HCT116 (cell line): Measurements from ENCODE around the gene HEG1. TPM values are rescaled to one million over a fixed set of nuclear protein-coding genes. Genes with fewer than 3 reads are reported as not detected.

ENCODE experiments used
- ATAC-seq: fragments of 200-7000 bp; cut with Tn5 transposase; 2 replicates; pipeline ENCODE4 v1.9.1; 2020; ENCODE audit warnings: mild to moderate bottlenecking, moderate library complexity
- BruUV-seq: library from RNA; stranded (reverse); fragments of 400-500 nt; replicated peaks from 2 replicates; lab custom pipeline; 2021; lab: Mats Ljungman, UMichigan
- CTCF ChIA-PET: fragments of 300-600 bp; sonication (Branson Sonifier 250); formaldehyde crosslinking; loops from one replicate; lab custom pipeline; 2021; ENCODE audit warnings: antibody characterized with exemption; lab: Charles Lee
- POLR2A ChIA-PET: fragments of 300-600, 350-600 bp; sonication (Branson Sonifier 250); formaldehyde crosslinking; loops from one replicate; lab custom pipeline; 2021; ENCODE audit warnings: antibody characterized with exemption; lab: Charles Lee
- RAD21 ChIA-PET, 2 experiments: fragments of 300-600 bp; sonication (Branson Sonifier 250); formaldehyde crosslinking; loops; one replicate each; lab custom pipeline; 2023; ENCODE audit warnings: low total read pairs in 2 of 2; ENCODE audit not compliant: uncharacterized antibody in 2 of 2, unreplicated experiment in 2 of 2, low non-redundant PET in 1 of 2; lab: Charles Lee
- DNase-seq: peaks from one replicate; pipeline ENCODE4 v3.0.0-alpha.2; 2010; ENCODE audit warnings: low read depth, low spot score
- H2AFZ ChIP-seq: fragments of 200-600 bp; shearing (Covaris generic), sonication (generic); 2 replicates; pipeline ENCODE4 v1.6.1; 2017; ENCODE audit warnings: low read depth, mixed run types, mixed read lengths, antibody characterized with exemption, low read length; ENCODE audit not compliant: poor library complexity, severe bottlenecking
- H3K27ac ChIP-seq: 2 replicates; pipeline ENCODE4 v1.5.1; 2012; ENCODE audit warnings: low read depth, low read length
- H3K27me3 ChIP-seq: fragments of 200-600 bp; sonication (generic); 2 replicates; pipeline ENCODE4 v1.6.1; 2016; ENCODE audit warnings: mixed run types, low read length, mixed read lengths; ENCODE audit not compliant: insufficient read depth
- H3K36me3 ChIP-seq, 2 experiments: fragments of 200-500 bp in 1 of 2; fragments of 200-600 bp in 1 of 2; sonication (Bioruptor generic) in 1 of 2; sonication (generic) in 1 of 2; 2 replicates each; pipeline versions ENCODE4 v1.5.1 to v1.6.1; 2014 to 2016; ENCODE audit warnings: low read length in 2 of 2, inconsistent platforms in 1 of 2, mixed read lengths in 1 of 2, mixed run types in 1 of 2; ENCODE audit not compliant: insufficient read depth in 2 of 2, control insufficient read depth in 1 of 2
- H3K4me1 ChIP-seq, 2 experiments: fragments of 200-600 bp in 1 of 2; sonication (generic) in 1 of 2; 2 replicates each; pipeline versions ENCODE4 v1.5.1 to v1.6.1; 2012 to 2017; ENCODE audit warnings: low read length in 2 of 2, inconsistent platforms in 1 of 2, mild to moderate bottlenecking in 1 of 2, mixed read lengths in 1 of 2, mixed run types in 1 of 2, moderate library complexity in 1 of 2; ENCODE audit not compliant: insufficient read depth in 2 of 2, control insufficient read depth in 1 of 2
- H3K4me2 ChIP-seq: fragments of 200-600 bp; sonication (generic); 2 replicates; pipeline ENCODE4 v1.6.1; 2017; ENCODE audit warnings: mixed run types, low read length, mixed read lengths
- H3K4me3 ChIP-seq, 2 experiments: fragments of 200-600 bp in 1 of 2; sonication (generic) in 1 of 2; replicated peaks in 1 of 2; 2 replicates each; pipeline ENCODE4 v1.5.1; 2011 to 2016; ENCODE audit warnings: low read length in 2 of 2, control low read depth in 1 of 2, low read depth in 1 of 2, mild to moderate bottlenecking in 1 of 2, mixed read lengths in 1 of 2, mixed run types in 1 of 2
- H3K79me2 ChIP-seq: fragments of 200-600 bp; sonication (generic); 2 replicates; pipeline ENCODE4 v1.6.1; 2017; ENCODE audit warnings: mild to moderate bottlenecking, mixed run types, low read length, moderate library complexity, mixed read lengths; ENCODE audit not compliant: insufficient read depth
- H3K9ac ChIP-seq: fragments of 200-600 bp; sonication (generic); 2 replicates; pipeline ENCODE4 v1.6.1; 2016; ENCODE audit warnings: low read length, mixed read lengths
- H3K9me2 ChIP-seq: fragments of 200-600 bp; sonication (generic), shearing (Covaris generic); 2 replicates; pipeline ENCODE4 v1.6.1; 2017; ENCODE audit warnings: mixed run types, mild to moderate bottlenecking, moderate library complexity; ENCODE audit not compliant: insufficient read depth
- H3K9me3 ChIP-seq, 2 experiments: fragments of 200-500 bp in 1 of 2; fragments of 200-600 bp in 1 of 2; sonication (Bioruptor generic) in 1 of 2; sonication (generic) in 1 of 2; 2 replicates each; pipeline ENCODE4 v1.6.1; 2014 to 2017; ENCODE audit warnings: low read length in 2 of 2, mixed read lengths in 2 of 2, inconsistent platforms in 1 of 2, low read depth in 1 of 2, mild to moderate bottlenecking in 1 of 2, mixed run types in 1 of 2, moderate library complexity in 1 of 2; ENCODE audit not compliant: control insufficient read depth in 1 of 2, insufficient read depth in 1 of 2
- H4K20me1 ChIP-seq: fragments of 200-600 bp; sonication (generic), shearing (Covaris generic); 2 replicates; pipeline ENCODE4 v1.6.1; 2017; ENCODE audit warnings: mixed run types, mild to moderate bottlenecking, moderate library complexity; ENCODE audit not compliant: insufficient read depth
- CBX3 ChIP-seq: IDR thresholded peaks from 2 replicates; pipeline ENCODE4 v1.6.1; 2012; ENCODE audit warnings: low read depth
- EGR1 ChIP-seq: IDR thresholded peaks from 2 replicates; pipeline ENCODE4 v1.6.1; 2012; ENCODE audit warnings: low read depth
- EZH2 ChIP-seq: fragments of 200-600 bp; sonication (generic); IDR thresholded peaks from 2 replicates; pipeline ENCODE4 v1.6.1; 2017; ENCODE audit warnings: antibody characterized with exemption, mixed run types
- EZH2phosphoT487 ChIP-seq: fragments of 200-600 bp; IDR thresholded peaks from 2 replicates; pipeline ENCODE4 v1.6.1; 2018; ENCODE audit warnings: antibody characterized with exemption, borderline replicate concordance
- JUND ChIP-seq: IDR thresholded peaks from 2 replicates; pipeline ENCODE4 v1.6.1; 2012
- SIN3A ChIP-seq: IDR thresholded peaks from 2 replicates; pipeline ENCODE4 v1.6.1; 2012; ENCODE audit warnings: low read depth
- SRF ChIP-seq: IDR thresholded peaks from 2 replicates; pipeline ENCODE4 v1.6.1; 2012; ENCODE audit warnings: low read depth
- TCF7L2 ChIP-seq: IDR thresholded peaks from 2 replicates; pipeline ENCODE4 v1.7.0; 2011; ENCODE audit warnings: borderline replicate concordance, inconsistent platforms; ENCODE audit not compliant: insufficient read depth, insufficient read length; ENCODE audit errors: extremely low read depth
- ZNF274 ChIP-seq: fragments of 200-500 bp; sonication (Bioruptor generic); IDR thresholded peaks from 2 replicates; pipeline ENCODE4 v1.6.1; 2014; ENCODE audit warnings: mild to moderate bottlenecking, low read depth, low read length, inconsistent platforms
- intact Hi-C: fragments of 100-400 bp; cut with micrococcal nuclease; formaldehyde crosslinking; loops from 2 replicates; pipeline ENCODE4 v1.10.0; 2022
- total RNA-seq: library from RNA; stranded (reverse); gene quantifications from one replicate; pipeline ENCODE4 v1.2.1, GENCODE V29; 2021; ENCODE audit not compliant: unreplicated experiment
- TF ChIP-seq, protein P1 (sequence below), 3 experiments: fragments of 200-600 bp in 1 of 3; sonication (generic) in 1 of 3; IDR thresholded peaks in 2 of 3; conservative IDR thresholded peaks in 1 of 3; 2 replicates each; pipeline ENCODE4 v1.5.1; 2012 to 2017; ENCODE audit warnings: low read depth in 2 of 3, low read length in 2 of 3, antibody characterized with exemption in 1 of 3, borderline replicate concordance in 1 of 3, control low read depth in 1 of 3, mild to moderate bottlenecking in 1 of 3, mixed read lengths in 1 of 3, mixed run types in 1 of 3, moderate library complexity in 1 of 3; ENCODE audit not compliant: insufficient read depth in 1 of 3
- TF ChIP-seq, protein P2 (sequence below): IDR thresholded peaks from 2 replicates; pipeline ENCODE4 v1.6.1; 2012; ENCODE audit warnings: low read depth
- TF ChIP-seq, protein P3 (sequence below): IDR thresholded peaks from 2 replicates; pipeline ENCODE4 v1.6.1; 2011; ENCODE audit warnings: mild to moderate bottlenecking, low read length, moderate library complexity; ENCODE audit not compliant: insufficient replicate concordance; ENCODE audit errors: extremely low read depth
- TF ChIP-seq, protein P4 (sequence below): IDR thresholded peaks from 2 replicates; pipeline ENCODE4 v1.6.1; 2012

HEG1 gene
- total RNA-seq, 1 experiment from 2014 or later, result 2.6 TPM

DNA sequence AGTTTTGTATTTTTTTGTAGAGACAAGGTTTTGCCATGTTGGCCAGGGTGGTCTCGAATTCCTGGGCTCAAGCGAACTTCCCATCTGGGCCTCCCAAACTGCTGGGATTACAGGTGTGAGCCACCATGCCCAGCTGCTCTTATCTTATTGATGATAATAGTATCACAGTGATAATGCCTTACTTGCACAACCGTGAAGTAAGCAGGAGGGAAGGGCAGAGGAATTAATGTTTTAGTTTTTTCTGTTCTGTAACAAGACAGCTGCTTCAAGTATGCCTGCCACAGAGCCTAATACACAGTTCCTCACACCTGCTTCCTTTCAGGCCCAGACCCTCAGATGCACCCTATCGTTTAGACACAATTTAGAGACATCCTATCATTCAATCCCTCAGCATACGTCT, 95.1 kb downstream of the HEG1 start:
- ChIA-PET CTCF (interaction anchor here (0.6 kb wide), 1 partner anchor 621 kb away, joined by 4 read pairs; no protein-coding TSS in a partner anchor), POLR2A (no interaction called here)
- intact Hi-C loops, result no loop called here

More for the DNA sequence above, 95.1 kb downstream of the HEG1 start:
- DNase-seq (no peak), ATAC-seq (no peak)
- Histone ChIP-seq H3K4me1 (no peaks in the 10 kb centered on the region), H3K9ac (no peak overlapping the region), H4K20me1 (no peaks in the 10 kb centered on the region), H3K4me2 (no peak overlapping the region), H3K27me3 (no peaks in the 10 kb centered on the region), H3K4me3 (no peak overlapping the region), H2AFZ (no peak overlapping the region), H3K36me3 (no peaks in the 10 kb centered on the region), H3K27ac (no peak overlapping the region), H3K9me2 (no peaks in the 10 kb centered on the region; the same call in 1 of the 2 replicates), H3K9me3 (no peaks in the 10 kb centered on the region), H3K79me2 (no peaks in the 10 kb centered on the region)
- TF ChIP-seq, protein P1, sequence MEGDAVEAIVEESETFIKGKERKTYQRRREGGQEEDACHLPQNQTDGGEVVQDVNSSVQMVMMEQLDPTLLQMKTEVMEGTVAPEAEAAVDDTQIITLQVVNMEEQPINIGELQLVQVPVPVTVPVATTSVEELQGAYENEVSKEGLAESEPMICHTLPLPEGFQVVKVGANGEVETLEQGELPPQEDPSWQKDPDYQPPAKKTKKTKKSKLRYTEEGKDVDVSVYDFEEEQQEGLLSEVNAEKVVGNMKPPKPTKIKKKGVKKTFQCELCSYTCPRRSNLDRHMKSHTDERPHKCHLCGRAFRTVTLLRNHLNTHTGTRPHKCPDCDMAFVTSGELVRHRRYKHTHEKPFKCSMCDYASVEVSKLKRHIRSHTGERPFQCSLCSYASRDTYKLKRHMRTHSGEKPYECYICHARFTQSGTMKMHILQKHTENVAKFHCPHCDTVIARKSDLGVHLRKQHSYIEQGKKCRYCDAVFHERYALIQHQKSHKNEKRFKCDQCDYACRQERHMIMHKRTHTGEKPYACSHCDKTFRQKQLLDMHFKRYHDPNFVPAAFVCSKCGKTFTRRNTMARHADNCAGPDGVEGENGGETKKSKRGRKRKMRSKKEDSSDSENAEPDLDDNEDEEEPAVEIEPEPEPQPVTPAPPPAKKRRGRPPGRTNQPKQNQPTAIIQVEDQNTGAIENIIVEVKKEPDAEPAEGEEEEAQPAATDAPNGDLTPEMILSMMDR (IDR thresholded peaks at IDR 0.05 in 2 of 3, conservative IDR thresholded peaks at IDR 0.05 in 1 of 3; ENCODE audit: borderline replicate concordance in 1 of 3, insufficient read depth in 1 of 3, low read depth in 2 of 3, low read length in 2 of 3), result no peak
- TF ChIP-seq SIN3A, result no peak
- no peak for TF ChIP-seq JUND
- TF ChIP-seq, protein P2, sequence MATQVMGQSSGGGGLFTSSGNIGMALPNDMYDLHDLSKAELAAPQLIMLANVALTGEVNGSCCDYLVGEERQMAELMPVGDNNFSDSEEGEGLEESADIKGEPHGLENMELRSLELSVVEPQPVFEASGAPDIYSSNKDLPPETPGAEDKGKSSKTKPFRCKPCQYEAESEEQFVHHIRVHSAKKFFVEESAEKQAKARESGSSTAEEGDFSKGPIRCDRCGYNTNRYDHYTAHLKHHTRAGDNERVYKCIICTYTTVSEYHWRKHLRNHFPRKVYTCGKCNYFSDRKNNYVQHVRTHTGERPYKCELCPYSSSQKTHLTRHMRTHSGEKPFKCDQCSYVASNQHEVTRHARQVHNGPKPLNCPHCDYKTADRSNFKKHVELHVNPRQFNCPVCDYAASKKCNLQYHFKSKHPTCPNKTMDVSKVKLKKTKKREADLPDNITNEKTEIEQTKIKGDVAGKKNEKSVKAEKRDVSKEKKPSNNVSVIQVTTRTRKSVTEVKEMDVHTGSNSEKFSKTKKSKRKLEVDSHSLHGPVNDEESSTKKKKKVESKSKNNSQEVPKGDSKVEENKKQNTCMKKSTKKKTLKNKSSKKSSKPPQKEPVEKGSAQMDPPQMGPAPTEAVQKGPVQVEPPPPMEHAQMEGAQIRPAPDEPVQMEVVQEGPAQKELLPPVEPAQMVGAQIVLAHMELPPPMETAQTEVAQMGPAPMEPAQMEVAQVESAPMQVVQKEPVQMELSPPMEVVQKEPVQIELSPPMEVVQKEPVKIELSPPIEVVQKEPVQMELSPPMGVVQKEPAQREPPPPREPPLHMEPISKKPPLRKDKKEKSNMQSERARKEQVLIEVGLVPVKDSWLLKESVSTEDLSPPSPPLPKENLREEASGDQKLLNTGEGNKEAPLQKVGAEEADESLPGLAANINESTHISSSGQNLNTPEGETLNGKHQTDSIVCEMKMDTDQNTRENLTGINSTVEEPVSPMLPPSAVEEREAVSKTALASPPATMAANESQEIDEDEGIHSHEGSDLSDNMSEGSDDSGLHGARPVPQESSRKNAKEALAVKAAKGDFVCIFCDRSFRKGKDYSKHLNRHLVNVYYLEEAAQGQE, result no peak
- no peak for TF ChIP-seq SRF
- TF ChIP-seq, protein P3, sequence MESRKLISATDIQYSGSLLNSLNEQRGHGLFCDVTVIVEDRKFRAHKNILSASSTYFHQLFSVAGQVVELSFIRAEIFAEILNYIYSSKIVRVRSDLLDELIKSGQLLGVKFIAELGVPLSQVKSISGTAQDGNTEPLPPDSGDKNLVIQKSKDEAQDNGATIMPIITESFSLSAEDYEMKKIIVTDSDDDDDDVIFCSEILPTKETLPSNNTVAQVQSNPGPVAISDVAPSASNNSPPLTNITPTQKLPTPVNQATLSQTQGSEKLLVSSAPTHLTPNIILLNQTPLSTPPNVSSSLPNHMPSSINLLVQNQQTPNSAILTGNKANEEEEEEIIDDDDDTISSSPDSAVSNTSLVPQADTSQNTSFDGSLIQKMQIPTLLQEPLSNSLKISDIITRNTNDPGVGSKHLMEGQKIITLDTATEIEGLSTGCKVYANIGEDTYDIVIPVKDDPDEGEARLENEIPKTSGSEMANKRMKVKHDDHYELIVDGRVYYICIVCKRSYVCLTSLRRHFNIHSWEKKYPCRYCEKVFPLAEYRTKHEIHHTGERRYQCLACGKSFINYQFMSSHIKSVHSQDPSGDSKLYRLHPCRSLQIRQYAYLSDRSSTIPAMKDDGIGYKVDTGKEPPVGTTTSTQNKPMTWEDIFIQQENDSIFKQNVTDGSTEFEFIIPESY, result no peak
- no peak for TF ChIP-seq EZH2phosphoT487
- TF ChIP-seq EGR1, result no peak
- TF ChIP-seq, protein P4, sequence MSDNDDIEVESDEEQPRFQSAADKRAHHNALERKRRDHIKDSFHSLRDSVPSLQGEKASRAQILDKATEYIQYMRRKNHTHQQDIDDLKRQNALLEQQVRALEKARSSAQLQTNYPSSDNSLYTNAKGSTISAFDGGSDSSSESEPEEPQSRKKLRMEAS, result no peak
- TF ChIP-seq TCF7L2, result no peak
- no peak for TF ChIP-seq CBX3
- no peak for TF ChIP-seq EZH2
- no peak for TF ChIP-seq ZNF274
- RAD21 ChIA-PET, result no interaction called here
- no TSS peak for BruUV-seq
